Activated naive CD4-positive, alpha-beta T cell treated with anti-CD3 and anti-CD28 coated beads for 36 hours (primary cell): ENCODE results near the gene ADSS2. TPM values are rescaled to one million over a fixed set of nuclear protein-coding genes. Genes with fewer than 3 reads are reported as not detected.
"Not testable (repeated sequence)": the region's sequence is repeated elsewhere in the genome, so short reads cannot be mapped to it uniquely, and the experiment has no call there.

ENCODE experiments used
- CTCF ChIA-PET: fragments of 350-600 bp; sonication (Branson Sonifier 250); formaldehyde crosslinking; loops from one replicate; lab custom pipeline; 2021; ENCODE audit warnings: antibody characterized with exemption; lab: Charles Lee
- DNase-seq: peaks from one replicate; pipeline ENCODE4 v3.0.0-alpha.2; 2020
- H3K27ac Mint-ChIP-seq: one replicate; pipeline ENCODE4 v1.8.0; 2021; ENCODE audit warnings: mild to moderate bottlenecking, mixed read lengths
- H3K27me3 Mint-ChIP-seq: one replicate; pipeline ENCODE4 v1.8.0; 2021; ENCODE audit warnings: low read depth, mixed read lengths
- H3K36me3 Mint-ChIP-seq: one replicate; pipeline ENCODE4 v1.8.0; 2021; ENCODE audit warnings: low read depth, mixed read lengths
- H3K4me1 Mint-ChIP-seq: one replicate; pipeline ENCODE4 v1.8.0; 2021; ENCODE audit warnings: low read depth, mixed read lengths
- H3K4me3 Mint-ChIP-seq: one replicate; pipeline ENCODE4 v1.8.0; 2021; ENCODE audit warnings: mild to moderate bottlenecking, moderate library complexity, mixed read lengths
- H3K9me3 Mint-ChIP-seq: one replicate; pipeline ENCODE4 v1.8.0; 2021; ENCODE audit warnings: mixed read lengths
- intact Hi-C: fragments of 100-400 bp; cut with micrococcal nuclease; formaldehyde crosslinking; loops from one replicate; pipeline ENCODE4 v1.15.1; 2023
- total RNA-seq, 2 experiments: library from RNA; stranded (reverse); gene quantifications; one replicate each; pipeline ENCODE4 v1.2.3, GENCODE V29; 2021

ADSS2 gene
- total RNA-seq, 2 experiments from 2014 or later, result 45.9 to 47.3 TPM

- CTCF ChIA-PET, result no interaction called here
- Mint-ChIP-seq H3K36me3 (peaks cover 6% of the 10 kb centered on the region), H3K4me1 (peaks cover 4% of the 10 kb centered on the region), H3K27ac (no peak overlapping the region), H3K9me3 (peaks cover 4% of the 10 kb centered on the region), H3K4me3 (no peak overlapping the region), H3K27me3 (no peaks in the 10 kb centered on the region)
- intact Hi-C loops, result no loop called here
- DNase-seq, result no peak
These were observed 59.9 kb downstream of the ADSS2 start for GRCh38 chr1:244391761-244392160.

GRCh38 chr1:244388961-244389360, 62.7 kb downstream of the ADSS2 start:
- H3K9me3 Mint-ChIP-seq, result peaks cover 4% of the 10 kb centered on the region
- DNase-seq, result no peak
- CTCF ChIA-PET, result no interaction called here
- peaks cover 5% of the 10 kb centered on the region for H3K36me3 Mint-ChIP-seq
- intact Hi-C loops, result no loop called here
- H3K27ac Mint-ChIP-seq, result no peak overlapping the region
- H3K4me3 Mint-ChIP-seq, result no peak overlapping the region
- no peaks in the 10 kb centered on the region for H3K4me1 Mint-ChIP-seq
- H3K27me3 Mint-ChIP-seq, result no peaks in the 10 kb centered on the region

GRCh38 chr1:244387415-244387814, 64.3 kb downstream of the ADSS2 start:
- Mint-ChIP-seq H3K4me3 (no peak overlapping the region), H3K27ac (no peak overlapping the region), H3K27me3 (no peaks in the 10 kb centered on the region), H3K36me3 (peaks cover 2% of the 10 kb centered on the region), H3K4me1 (no peaks in the 10 kb centered on the region), H3K9me3 (peaks cover 4% of the 10 kb centered on the region)
- CTCF ChIA-PET, result no interaction called here
- DNase-seq, result no peak
- intact Hi-C loops, result no loop called here

GRCh38 chr1:244386595-244386994, 65.1 kb downstream of the ADSS2 start:
- Mint-ChIP-seq H3K9me3 (no peaks in the 10 kb centered on the region), H3K27me3 (no peaks in the 10 kb centered on the region), H3K27ac (no peak overlapping the region), H3K4me3 (no peak overlapping the region), H3K36me3 (peaks cover 2% of the 10 kb centered on the region), H3K4me1 (no peaks in the 10 kb centered on the region)
- DNase-seq, result no peak
- intact Hi-C loops, result no loop called here
- CTCF ChIA-PET, result no interaction called here

- DNase-seq, result no peak
- H3K27ac Mint-ChIP-seq, result no peak overlapping the region
- no peaks in the 10 kb centered on the region for H3K4me1 Mint-ChIP-seq
- no peaks in the 10 kb centered on the region for H3K9me3 Mint-ChIP-seq
- H3K4me3 Mint-ChIP-seq, result no peak overlapping the region
- intact Hi-C loops, result no loop called here
- CTCF ChIA-PET, result no interaction called here
- H3K36me3 Mint-ChIP-seq, result peaks cover 2% of the 10 kb centered on the region
- no peaks in the 10 kb centered on the region for H3K27me3 Mint-ChIP-seq
These were observed 67.6 kb downstream of the ADSS2 start for GRCh38 chr1:244384066-244384465.

- Mint-ChIP-seq H3K36me3 (peaks cover 2% of the 10 kb centered on the region), H3K4me3 (no peak overlapping the region), H3K27me3 (no peaks in the 10 kb centered on the region), H3K27ac (no peak overlapping the region), H3K4me1 (no peaks in the 10 kb centered on the region), H3K9me3 (no peaks in the 10 kb centered on the region)
- intact Hi-C loops, result no loop called here
- CTCF ChIA-PET, result no interaction called here
- DNase-seq, result no peak
These were observed 68.3 kb downstream of the ADSS2 start for GRCh38 chr1:244383278-244383884.

GRCh38 chr1:244381878-244382565, 69.7 kb downstream of the ADSS2 start:
- Mint-ChIP-seq H3K4me1 (no peaks in the 10 kb centered on the region), H3K27ac (no peak overlapping the region), H3K27me3 (no peaks in the 10 kb centered on the region), H3K36me3 (no peaks in the 10 kb centered on the region), H3K9me3 (no peaks in the 10 kb centered on the region), H3K4me3 (no peak overlapping the region)
- DNase-seq, result no peak
- intact Hi-C loops, result no loop called here
- CTCF ChIA-PET, result no interaction called here

- Mint-ChIP-seq H3K36me3 (no peaks in the 10 kb centered on the region), H3K4me3 (no peak overlapping the region), H3K4me1 (no peaks in the 10 kb centered on the region), H3K9me3 (no peaks in the 10 kb centered on the region), H3K27ac (no peak overlapping the region), H3K27me3 (no peaks in the 10 kb centered on the region)
- CTCF ChIA-PET, result interaction anchor here (0.5 kb wide), 1 partner anchor 107 kb away, joined by 6 read pairs; no protein-coding TSS in a partner anchor
- intact Hi-C loops, result no loop called here
- no peak for DNase-seq
These were observed 75.6 kb downstream of the ADSS2 start for GRCh38 chr1:244376126-244376525.

- no peaks in the 10 kb centered on the region for H3K27me3 Mint-ChIP-seq
- no peak overlapping the region for H3K27ac Mint-ChIP-seq
- H3K9me3 Mint-ChIP-seq, result no peaks in the 10 kb centered on the region
- intact Hi-C loops, result no loop called here
- H3K4me1 Mint-ChIP-seq, result no peaks in the 10 kb centered on the region
- no peak overlapping the region for H3K4me3 Mint-ChIP-seq
- CTCF ChIA-PET, result no interaction called here
- DNase-seq, result no peak
- H3K36me3 Mint-ChIP-seq, result no peaks in the 10 kb centered on the region
These were observed 76.7 kb downstream of the ADSS2 start for GRCh38 chr1:244375051-244375450.

GRCh38 chr1:244374484-244374883, 77.2 kb downstream of the ADSS2 start:
- H3K9me3 Mint-ChIP-seq, H3K36me3 Mint-ChIP-seq, H3K27ac Mint-ChIP-seq, intact Hi-C loops, CTCF ChIA-PET, H3K4me1 Mint-ChIP-seq, H3K27me3 Mint-ChIP-seq, H3K4me3 Mint-ChIP-seq, DNase-seq: not testable (repeated sequence)

- H3K27ac Mint-ChIP-seq, result no peak overlapping the region
- CTCF ChIA-PET, result no interaction called here
- no peaks in the 10 kb centered on the region for H3K36me3 Mint-ChIP-seq
- DNase-seq, result no peak
- H3K9me3 Mint-ChIP-seq, result no peaks in the 10 kb centered on the region
- H3K4me3 Mint-ChIP-seq, result no peak overlapping the region
- intact Hi-C loops, result no loop called here
- no peaks in the 10 kb centered on the region for H3K27me3 Mint-ChIP-seq
- H3K4me1 Mint-ChIP-seq, result no peaks in the 10 kb centered on the region
These were observed 80.2 kb downstream of the ADSS2 start for GRCh38 chr1:244371242-244372141.

- H3K27ac Mint-ChIP-seq, result no peak overlapping the region
These were observed 81.6 kb downstream of the ADSS2 start for GRCh38 chr1:244370060-244370637.

More at GRCh38 chr1:244370060-244370637, 81.6 kb downstream of the ADSS2 start:
- H3K4me1 Mint-ChIP-seq, result no peaks in the 10 kb centered on the region
- H3K36me3 Mint-ChIP-seq, result no peaks in the 10 kb centered on the region
- H3K27me3 Mint-ChIP-seq, result no peaks in the 10 kb centered on the region
- no peak for DNase-seq
- H3K9me3 Mint-ChIP-seq, result peaks cover 4% of the 10 kb centered on the region
- H3K4me3 Mint-ChIP-seq, result no peak overlapping the region
- intact Hi-C loops, result no loop called here
- CTCF ChIA-PET, result no interaction called here
